ENCODE data around the gene EN1.

- TF ChIP-seq CTCF (conservative IDR thresholded peaks at IDR 0.05; ENCODE audit: low read depth in 2 of 2) (no peak), EZH2 (IDR thresholded peaks at IDR 0.05; ENCODE audit: low read depth, unreplicated experiment) (peak; percentile 86), POLR2AphosphoS5 (IDR thresholded peaks at IDR 0.05; ENCODE audit: low read depth) (no peak), CREB1 (CRISPR knock-in tag; IDR thresholded peaks at IDR 0.05; ENCODE audit: low read depth) (no peak; the same call in 1 of the 2 replicates), EZH2phosphoT487 (IDR thresholded peaks at IDR 0.05; ENCODE audit: unreplicated experiment) (no peak)
Measured at GRCh38 chr2:118844261-118845004, 3.0 kb downstream of the EN1 start.

Measured in GM23338 (cell line).